GM21360 (cell line): ENCODE results near the gene FBXO31.
"Not testable (repeated sequence)": the region's sequence is repeated elsewhere in the genome, so short reads cannot be mapped to it uniquely, and the experiment has no call there.

Experiments used
- ATAC-seq: cut with Tn5 transposase; IDR thresholded peaks from one replicate; pipeline ENCODE4 v1.9.1; 2021; ENCODE audit warnings: mild to moderate bottlenecking, moderate library complexity; ENCODE audit not compliant: unreplicated experiment

FBXO31 gene

GRCh38 chr16:87411375-87412271, 28.0 kb upstream of the FBXO31 start:
- ATAC-seq: no peak

- ATAC-seq: no peak
These were observed 27.4 kb upstream of the FBXO31 start for GRCh38 chr16:87410968-87411367.

DNA sequence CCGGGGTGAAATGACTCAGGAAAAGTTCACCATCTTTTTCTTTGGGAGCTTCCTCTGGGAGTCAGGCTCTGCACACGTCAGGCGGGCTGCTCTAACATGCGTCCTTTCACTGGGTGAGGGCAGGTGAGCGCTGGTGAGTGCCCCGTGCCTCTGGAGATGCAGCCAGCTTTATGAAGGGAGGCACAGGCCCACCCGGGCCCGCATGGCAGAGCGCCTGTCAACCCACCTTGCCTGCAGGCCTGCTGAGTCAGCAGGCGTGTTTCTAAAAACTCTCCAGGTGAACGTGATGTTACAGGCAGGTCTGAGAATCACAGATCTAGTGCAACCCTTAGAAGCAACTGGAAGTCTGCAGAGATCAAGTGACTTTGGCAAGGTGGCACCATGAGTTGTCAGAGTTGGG, 27.0 kb upstream of the FBXO31 start:
- no peak for ATAC-seq

DNA sequence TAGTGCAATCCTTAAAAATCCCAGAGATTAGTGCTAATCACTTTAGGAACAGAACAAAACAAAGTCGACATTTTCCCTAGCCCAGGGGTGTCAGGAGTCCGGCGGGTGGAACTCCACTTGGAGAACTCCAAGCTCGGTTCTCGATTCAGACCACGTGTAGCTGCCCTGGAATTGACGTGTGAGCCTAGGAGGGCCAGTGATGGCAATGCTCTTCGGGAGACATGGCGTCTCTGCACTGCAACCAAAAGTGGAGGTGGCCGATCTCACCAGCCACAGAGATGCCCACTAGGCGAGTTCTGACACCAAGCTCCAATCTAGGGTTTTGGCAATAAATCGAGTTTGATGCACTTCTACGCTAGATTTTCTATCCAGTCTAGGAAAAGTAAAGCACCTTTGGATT, 26.2 kb upstream of the FBXO31 start:
- ATAC-seq: no peak

- no peak for ATAC-seq
These were observed 25.6 kb upstream of the FBXO31 start for GRCh38 chr16:87409153-87409552.

GRCh38 chr16:87407511-87408112, 24.0 kb upstream of the FBXO31 start:
- ATAC-seq: no peak

DNA sequence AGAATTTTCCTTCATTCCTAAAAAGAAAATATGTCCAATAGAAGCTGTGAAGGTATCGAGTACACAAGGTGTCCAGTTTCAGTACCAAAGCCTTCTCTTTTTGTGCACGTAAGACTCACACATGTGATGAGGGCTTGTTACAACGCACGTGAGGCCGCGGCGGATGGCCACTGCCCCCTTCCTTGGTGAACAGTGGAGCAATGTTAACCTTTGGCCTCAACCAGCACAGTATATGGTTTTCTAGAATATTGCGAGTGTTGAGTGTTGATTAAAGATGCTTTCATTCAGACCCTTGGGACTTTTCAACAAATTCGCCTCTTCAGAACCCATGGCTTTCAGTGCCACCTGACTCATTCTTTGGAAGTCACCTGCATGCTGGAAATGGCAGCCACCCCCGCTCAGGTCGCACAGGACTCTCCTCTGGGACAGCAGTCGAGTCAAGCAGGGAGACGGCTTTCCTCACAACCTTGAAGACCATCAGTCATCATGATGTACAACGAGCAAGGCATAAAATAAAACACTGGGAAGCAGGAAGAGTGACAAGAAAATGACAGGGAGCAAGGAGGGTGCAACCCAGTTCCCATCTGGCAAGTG, 23.0 kb upstream of the FBXO31 start:
- ATAC-seq: no peak

DNA sequence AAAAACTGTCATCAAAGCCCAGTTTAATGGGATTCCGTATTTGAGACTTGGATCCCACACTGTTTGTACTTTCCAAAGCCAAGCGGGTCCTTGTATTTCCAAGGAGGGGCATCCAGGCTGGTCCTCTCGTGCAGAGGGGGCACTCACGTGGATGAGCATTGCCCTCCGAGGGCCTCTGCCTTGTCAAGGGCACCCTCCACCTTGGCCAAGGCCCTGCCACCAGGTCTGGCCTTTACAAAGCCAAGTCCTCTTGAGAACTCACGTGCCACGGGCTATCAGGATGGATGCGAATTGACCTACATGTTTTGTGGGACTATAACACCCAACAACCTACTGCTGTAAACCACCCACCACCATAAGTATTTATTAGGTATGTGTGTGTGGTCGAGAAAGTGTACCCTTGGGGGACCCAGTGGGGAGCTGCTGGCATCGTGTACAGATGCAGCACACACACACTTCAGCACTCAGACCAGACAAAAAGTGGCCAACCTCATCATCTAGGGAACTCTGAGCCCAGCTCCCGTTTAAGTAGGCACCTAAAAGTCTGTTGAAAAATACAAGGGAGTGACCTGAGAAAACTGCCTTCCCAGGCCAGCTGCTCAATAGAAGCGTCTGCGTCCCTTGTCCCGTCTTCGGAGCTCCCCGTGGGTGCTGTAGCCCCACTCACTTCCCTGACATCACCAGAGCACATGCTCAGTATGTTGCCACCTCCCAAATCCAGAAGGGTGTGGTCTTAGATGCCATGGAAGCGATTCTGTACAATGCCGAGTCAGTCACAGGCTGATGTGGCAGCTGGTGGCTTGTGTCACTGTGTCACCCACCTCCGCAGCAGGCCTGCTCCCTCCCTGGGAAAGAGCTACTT, 21.4 kb upstream of the FBXO31 start:
- ATAC-seq: no peak

DNA sequence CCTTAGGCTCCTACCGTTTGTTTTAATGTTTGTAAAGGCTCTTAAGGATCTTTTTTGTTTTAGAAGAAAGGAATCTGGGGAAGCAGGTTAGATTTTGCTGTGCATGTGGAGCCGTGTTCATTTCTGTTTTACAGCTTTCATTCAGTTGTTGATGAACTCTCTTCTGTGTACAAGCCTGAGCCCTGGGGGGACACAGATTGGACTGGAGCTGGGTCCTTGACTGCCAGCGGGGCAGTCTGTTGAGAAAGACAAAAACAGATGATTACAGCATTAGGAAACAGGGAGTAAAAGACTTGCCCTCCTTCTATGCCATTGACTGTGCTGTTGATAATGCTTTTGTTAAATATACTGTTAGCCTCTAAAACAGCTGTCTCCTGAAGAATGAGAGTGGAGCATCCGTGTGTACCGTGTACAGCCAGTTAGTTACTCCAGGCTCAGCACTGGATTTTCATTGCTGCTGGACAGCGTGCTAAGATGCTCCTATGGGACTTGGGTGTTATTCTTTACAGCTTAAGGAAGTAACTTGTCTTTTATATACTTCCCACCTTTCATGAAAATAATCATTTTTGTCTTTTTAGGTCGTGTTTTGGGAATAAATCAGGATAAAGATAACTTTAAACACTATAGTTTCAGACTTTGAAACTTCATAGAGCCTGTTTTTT, 11.7 kb upstream of the FBXO31 start:
- ATAC-seq: no peak

DNA sequence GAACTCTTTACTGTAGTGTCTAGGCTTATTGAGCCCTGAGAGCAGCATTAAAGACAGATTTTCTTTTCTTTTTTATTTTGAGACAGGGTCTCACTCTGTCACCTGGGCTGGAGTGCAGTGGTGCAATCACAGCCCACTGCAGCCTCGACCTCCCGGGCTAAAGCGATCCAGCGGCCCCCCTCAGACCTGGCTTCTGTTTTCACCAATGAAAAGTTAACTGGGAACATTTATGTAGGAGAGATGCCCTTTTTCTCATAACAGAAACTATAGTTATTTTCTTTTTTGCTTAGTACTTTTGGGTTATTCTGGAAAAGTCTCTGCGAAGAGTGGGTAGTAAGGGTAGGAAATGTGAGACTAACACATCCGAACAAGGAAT, 10.1 kb upstream of the FBXO31 start:
- no peak for ATAC-seq

- peak; percentile 8 for ATAC-seq
These were observed 9.5 kb upstream of the FBXO31 start for GRCh38 chr16:87392821-87393679.

GRCh38 chr16:87391950-87392820, 8.6 kb upstream of the FBXO31 start, which contains the start of gene MAP1LC3B:
TSS of gene MAP1LC3B (plus strand) at chr16:87392336. CDS start at chr16:87392428, 92 bp downstream.
- ATAC-seq: peak; percentile 51

GRCh38 chr16:87391324-87391949, 7.9 kb upstream of the FBXO31 start:
- no peak for ATAC-seq

- no peak for ATAC-seq
These were observed 7.2 kb upstream of the FBXO31 start for GRCh38 chr16:87390641-87391323.

- ATAC-seq: not testable (repeated sequence)
These were observed 6.3 kb upstream of the FBXO31 start for GRCh38 chr16:87389914-87390313.

GRCh38 chr16:87389245-87389644, 5.7 kb upstream of the FBXO31 start:
- ATAC-seq: no peak

DNA sequence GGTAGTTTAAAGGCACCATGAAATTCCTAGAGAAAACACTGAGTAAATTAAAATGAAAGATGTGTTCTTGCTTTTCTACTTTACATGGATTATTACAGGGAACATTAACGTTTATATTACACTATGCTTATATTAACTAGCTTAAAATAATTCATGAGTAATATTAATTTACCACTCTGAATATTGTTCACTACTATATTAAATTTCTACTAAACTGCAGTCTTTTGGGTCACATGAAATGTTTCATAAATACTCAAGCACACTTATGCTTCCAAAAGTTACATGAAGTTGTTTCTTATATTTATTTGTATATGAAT, 5.2 kb upstream of the FBXO31 start:
- ATAC-seq: no peak
